ENCODE measurements around the gene JAM3.

JAM3 gene

GRCh38 chr11:134046681-134047449 lies 22.0 kb upstream of the JAM3 start:
- no peak overlapping the region for H3K27ac ChIP-seq
- no peak for TF ChIP-seq ZFX (IDR thresholded peaks at IDR 0.05; ENCODE audit: borderline replicate concordance)
- no peak for TF ChIP-seq CTCF (IDR thresholded peaks at IDR 0.05)

GRCh38 chr11:134047586-134047999 lies 21.3 kb upstream of the JAM3 start:
- no peak for TF ChIP-seq CTCF (IDR thresholded peaks at IDR 0.05)
- TF ChIP-seq ZFX (IDR thresholded peaks at IDR 0.05; ENCODE audit: borderline replicate concordance): no peak
- H3K27ac ChIP-seq: no peak overlapping the region

DNA sequence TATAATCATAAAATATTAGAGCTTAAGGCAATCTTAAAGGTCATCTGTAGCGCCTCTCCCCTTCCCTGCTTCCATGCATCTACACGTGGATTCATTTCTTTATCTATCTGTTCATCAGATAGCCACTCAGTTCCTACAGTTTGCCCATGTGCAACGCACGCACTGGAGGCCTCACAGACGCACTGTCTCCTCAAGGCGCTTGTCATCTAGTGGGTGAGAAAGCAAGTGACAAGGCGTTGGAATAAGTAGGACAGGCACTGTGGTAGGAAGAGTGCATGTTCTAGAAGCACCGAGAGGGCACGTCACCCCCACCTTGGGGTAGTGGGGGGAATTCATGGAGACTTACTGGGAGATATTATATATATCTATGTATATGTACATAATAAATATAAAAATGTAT lies 20.8 kb upstream of the JAM3 start:
- TF ChIP-seq CTCF (IDR thresholded peaks at IDR 0.05) (no peak), ZFX (IDR thresholded peaks at IDR 0.05; ENCODE audit: borderline replicate concordance) (no peak)
- no peak overlapping the region for H3K27ac ChIP-seq

DNA sequence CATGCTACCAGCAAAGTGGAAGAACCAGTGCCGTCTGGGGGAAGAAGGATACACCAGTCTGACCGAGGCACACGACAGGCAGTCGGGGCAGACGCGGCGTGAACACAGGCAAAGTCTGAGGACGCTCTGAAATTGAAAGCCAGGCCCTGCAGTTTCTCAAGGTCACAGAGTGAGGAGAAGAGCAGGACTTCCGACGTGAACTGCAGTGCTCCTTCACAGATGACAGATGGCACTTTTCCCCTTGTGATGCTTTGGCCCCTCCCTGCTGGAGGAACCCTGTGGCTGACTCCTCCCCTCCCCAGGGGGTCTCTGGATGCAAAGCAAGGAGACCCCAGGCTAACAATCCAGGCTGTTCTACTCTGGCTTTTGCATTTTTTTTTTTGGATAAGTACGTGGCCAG lies 19.6 kb upstream of the JAM3 start:
- no peak for TF ChIP-seq ZFX (IDR thresholded peaks at IDR 0.05; ENCODE audit: borderline replicate concordance)
- no peak for TF ChIP-seq CTCF (IDR thresholded peaks at IDR 0.05)
- no peak overlapping the region for H3K27ac ChIP-seq

GRCh38 chr11:134050541-134051383 lies 18.1 kb upstream of the JAM3 start:
- H3K27ac ChIP-seq: peak overlapping the region; percentile 69
- TF ChIP-seq ZFX (IDR thresholded peaks at IDR 0.05; ENCODE audit: borderline replicate concordance) (no peak), CTCF (IDR thresholded peaks at IDR 0.05) (peak; percentile 93)

DNA sequence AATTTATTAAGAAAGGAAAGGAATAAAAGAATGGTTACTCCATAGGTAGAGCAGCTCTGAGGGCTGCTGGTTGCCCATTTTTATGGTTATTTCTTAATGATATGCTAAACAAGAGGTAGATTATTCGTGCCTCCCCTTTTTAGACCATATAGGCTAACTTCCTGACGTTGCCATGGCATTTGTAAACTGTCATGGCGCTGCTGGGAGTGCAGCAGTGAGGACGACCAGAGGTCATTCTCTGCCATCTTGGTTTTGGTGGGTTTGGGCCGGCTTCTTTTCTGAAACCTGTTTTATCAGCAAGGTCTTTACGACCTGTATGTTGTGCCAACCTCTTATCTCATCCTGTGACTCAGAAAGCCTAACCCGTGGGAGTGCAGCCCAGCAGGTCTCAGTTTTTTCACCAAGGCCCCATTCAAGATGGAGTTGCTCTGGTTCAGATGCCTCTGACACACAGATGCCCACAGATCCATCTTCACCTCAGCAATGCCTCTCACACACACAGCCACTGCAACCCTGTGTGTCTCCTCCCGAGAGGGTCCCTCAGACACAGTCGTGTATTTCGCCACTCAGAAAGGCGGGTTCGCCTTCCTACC lies 16.4 kb upstream of the JAM3 start:
- TF ChIP-seq CTCF (IDR thresholded peaks at IDR 0.05) (no peak), ZFX (IDR thresholded peaks at IDR 0.05; ENCODE audit: borderline replicate concordance) (no peak)
- no peak overlapping the region for H3K27ac ChIP-seq

Measured in 22Rv1 (cell line).